MCF 10A (cell line): Measurements from ENCODE around the gene ZNF22. TPM values are rescaled to one million over a fixed set of nuclear protein-coding genes. Genes with fewer than 3 reads are reported as not detected.

Experiments
- BruUV-seq: library from RNA; stranded (reverse); fragments of 400-500 nt; replicated peaks from 2 replicates; lab custom pipeline; 2021; lab: Mats Ljungman, UMichigan
- CTCF ChIA-PET: fragments of 300-600 bp; sonication (Branson Sonifier 250); formaldehyde crosslinking; extraction: SDS; loops from one replicate; lab custom pipeline; 2021; ENCODE audit warnings: antibody characterized with exemption, inconsistent platforms; lab: Yijun Ruan, JAX
- POLR2A ChIA-PET: fragments of 300-600, 350-650 bp; sonication (Branson Sonifier 250); formaldehyde crosslinking; extraction: SDS; loops from one replicate; lab custom pipeline; 2020; ENCODE audit warnings: antibody characterized with exemption, inconsistent platforms; lab: Yijun Ruan, JAX
- DNase-seq: peaks from one replicate; pipeline ENCODE4 v3.0.0-alpha.2; 2018; ENCODE audit not compliant: unreplicated experiment
- H3K27ac Mint-ChIP-seq: one replicate; pipeline ENCODE4 v1.8.0; 2022; ENCODE audit warnings: mild to moderate bottlenecking, low read depth, mixed read lengths; ENCODE audit not compliant: unreplicated experiment
- H3K27me3 Mint-ChIP-seq: one replicate; pipeline ENCODE4 v1.8.0; 2022; ENCODE audit warnings: mixed read lengths; ENCODE audit not compliant: insufficient read depth, unreplicated experiment
- H3K36me3 Mint-ChIP-seq: one replicate; pipeline ENCODE4 v1.8.0; 2022; ENCODE audit warnings: mild to moderate bottlenecking, moderate library complexity, mixed read lengths; ENCODE audit not compliant: insufficient read depth, unreplicated experiment
- H3K4me1 Mint-ChIP-seq: one replicate; pipeline ENCODE4 v1.8.0; 2022; ENCODE audit warnings: mixed read lengths; ENCODE audit not compliant: insufficient read depth, unreplicated experiment
- H3K4me3 Mint-ChIP-seq: one replicate; pipeline ENCODE4 v1.8.0; 2022; ENCODE audit warnings: mild to moderate bottlenecking, moderate library complexity, mixed read lengths; ENCODE audit not compliant: unreplicated experiment
- H3K9me3 Mint-ChIP-seq: one replicate; pipeline ENCODE4 v1.8.0; 2022; ENCODE audit warnings: mixed read lengths; ENCODE audit not compliant: unreplicated experiment
- intact Hi-C: fragments of 100-400 bp; cut with micrococcal nuclease; formaldehyde crosslinking; loops from 2 replicates; pipeline ENCODE4 v1.14.1; 2022
- total RNA-seq: library from RNA; stranded (reverse); gene quantifications from 2 replicates; pipeline ENCODE4 v1.2.3, GENCODE V29; 2022
- TF ChIP-seq, protein P1 (sequence below): fragments of 200-600 bp; IDR thresholded peaks from one replicate; pipeline ENCODE4 v1.8.0; 2022; ENCODE audit warnings: antibody characterized with exemption, mild to moderate bottlenecking; ENCODE audit not compliant: unreplicated experiment

ZNF22 gene
- total RNA-seq, 1 experiment from 2014 or later = 8.5 TPM

- Mint-ChIP-seq H3K27ac (no peak overlapping the region), H3K27me3 (no peaks in the 10 kb centered on the region), H3K9me3 (no peaks in the 10 kb centered on the region), H3K36me3 (no peaks in the 10 kb centered on the region), H3K4me1 (peaks cover 18% of the 10 kb centered on the region), H3K4me3 (no peak overlapping the region)
- TF ChIP-seq, protein P1, sequence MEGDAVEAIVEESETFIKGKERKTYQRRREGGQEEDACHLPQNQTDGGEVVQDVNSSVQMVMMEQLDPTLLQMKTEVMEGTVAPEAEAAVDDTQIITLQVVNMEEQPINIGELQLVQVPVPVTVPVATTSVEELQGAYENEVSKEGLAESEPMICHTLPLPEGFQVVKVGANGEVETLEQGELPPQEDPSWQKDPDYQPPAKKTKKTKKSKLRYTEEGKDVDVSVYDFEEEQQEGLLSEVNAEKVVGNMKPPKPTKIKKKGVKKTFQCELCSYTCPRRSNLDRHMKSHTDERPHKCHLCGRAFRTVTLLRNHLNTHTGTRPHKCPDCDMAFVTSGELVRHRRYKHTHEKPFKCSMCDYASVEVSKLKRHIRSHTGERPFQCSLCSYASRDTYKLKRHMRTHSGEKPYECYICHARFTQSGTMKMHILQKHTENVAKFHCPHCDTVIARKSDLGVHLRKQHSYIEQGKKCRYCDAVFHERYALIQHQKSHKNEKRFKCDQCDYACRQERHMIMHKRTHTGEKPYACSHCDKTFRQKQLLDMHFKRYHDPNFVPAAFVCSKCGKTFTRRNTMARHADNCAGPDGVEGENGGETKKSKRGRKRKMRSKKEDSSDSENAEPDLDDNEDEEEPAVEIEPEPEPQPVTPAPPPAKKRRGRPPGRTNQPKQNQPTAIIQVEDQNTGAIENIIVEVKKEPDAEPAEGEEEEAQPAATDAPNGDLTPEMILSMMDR = no peak
- no TSS peak for BruUV-seq
- no peak for DNase-seq
- intact Hi-C loops = no loop called here
- POLR2A ChIA-PET = no interaction called here
- CTCF ChIA-PET = interaction anchor here (0.6 kb wide), 1 partner anchor 1014 kb away, joined by 3 read pairs; no protein-coding TSS in a partner anchor
Observed at GRCh38 chr10:44985175-44985681, 15.5 kb upstream of the ZNF22 start.

DNA sequence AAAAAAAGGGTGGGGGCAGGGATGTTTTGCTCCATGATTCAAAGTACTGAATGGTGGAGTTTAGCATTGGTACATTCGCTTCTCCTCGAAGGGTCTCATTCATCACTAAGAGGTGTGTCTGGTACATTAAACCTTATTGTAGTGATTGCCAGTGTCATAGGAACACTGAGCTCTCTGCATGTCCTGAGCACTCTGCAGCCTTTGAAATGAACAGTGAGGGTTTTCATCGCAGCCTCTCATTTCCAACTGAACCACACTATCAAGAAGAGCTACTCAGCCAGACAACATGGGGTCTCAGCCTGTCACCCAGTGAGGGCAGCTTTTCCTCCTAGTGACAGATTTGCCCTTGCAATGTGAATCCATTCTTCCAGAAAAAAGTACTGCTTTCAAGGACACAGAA lies 14.5 kb upstream of the ZNF22 start:
- Mint-ChIP-seq H3K27ac (no peak overlapping the region), H3K9me3 (no peaks in the 10 kb centered on the region), H3K27me3 (no peaks in the 10 kb centered on the region), H3K4me3 (no peak overlapping the region), H3K4me1 (peaks cover 9% of the 10 kb centered on the region), H3K36me3 (no peaks in the 10 kb centered on the region)
- CTCF ChIA-PET = interaction anchor here (0.5 to 0.9 kb wide), 2 partner anchors 12 to 110 kb away, joined by 3 read pairs; no protein-coding TSS in a partner anchor
- no peak for DNase-seq
- intact Hi-C loops = no loop called here
- POLR2A ChIA-PET = no interaction called here
- TF ChIP-seq, protein P1 = no peak
- no TSS peak for BruUV-seq

GRCh38 chr10:44986670-44987069 lies 14.1 kb upstream of the ZNF22 start:
- no peak for DNase-seq
- H3K9me3 Mint-ChIP-seq = no peaks in the 10 kb centered on the region
- BruUV-seq = no TSS peak
- H3K27me3 Mint-ChIP-seq = no peaks in the 10 kb centered on the region
- POLR2A ChIA-PET = no interaction called here
- intact Hi-C loops = no loop called here
- H3K36me3 Mint-ChIP-seq = no peaks in the 10 kb centered on the region
- H3K4me1 Mint-ChIP-seq = peaks cover 4% of the 10 kb centered on the region
- no peak overlapping the region for H3K27ac Mint-ChIP-seq
- TF ChIP-seq, protein P1 = no peak
- no peak overlapping the region for H3K4me3 Mint-ChIP-seq
- CTCF ChIA-PET = interaction anchor here (0.9 kb wide), 1 partner anchor 12 kb away, joined by 3 read pairs; no protein-coding TSS in a partner anchor

GRCh38 chr10:44988957-44989585 lies 11.7 kb upstream of the ZNF22 start:
- H3K27me3 Mint-ChIP-seq = no peaks in the 10 kb centered on the region
- no TSS peak for BruUV-seq
- intact Hi-C loops = no loop called here
- TF ChIP-seq, protein P1 = no peak
- ChIA-PET CTCF (interaction anchor here (0.6 to 1.1 kb wide), 2 partner anchors 10 to 506 kb away, joined by 3 to 5 read pairs; partner anchors contain the start of gene DEPP1), POLR2A (no interaction called here)
- H3K4me3 Mint-ChIP-seq = no peak overlapping the region
- no peaks in the 10 kb centered on the region for H3K9me3 Mint-ChIP-seq
- H3K36me3 Mint-ChIP-seq = no peaks in the 10 kb centered on the region
- H3K4me1 Mint-ChIP-seq = peaks cover 5% of the 10 kb centered on the region
- H3K27ac Mint-ChIP-seq = no peak overlapping the region
- DNase-seq = no peak
